ENCODE measurements around the gene FFAR2. TPM values are rescaled to one million over a fixed set of nuclear protein-coding genes. Genes with fewer than 3 reads are reported as not detected.

FFAR2 gene
- not detected in 2 replicates for total RNA-seq

DNA sequence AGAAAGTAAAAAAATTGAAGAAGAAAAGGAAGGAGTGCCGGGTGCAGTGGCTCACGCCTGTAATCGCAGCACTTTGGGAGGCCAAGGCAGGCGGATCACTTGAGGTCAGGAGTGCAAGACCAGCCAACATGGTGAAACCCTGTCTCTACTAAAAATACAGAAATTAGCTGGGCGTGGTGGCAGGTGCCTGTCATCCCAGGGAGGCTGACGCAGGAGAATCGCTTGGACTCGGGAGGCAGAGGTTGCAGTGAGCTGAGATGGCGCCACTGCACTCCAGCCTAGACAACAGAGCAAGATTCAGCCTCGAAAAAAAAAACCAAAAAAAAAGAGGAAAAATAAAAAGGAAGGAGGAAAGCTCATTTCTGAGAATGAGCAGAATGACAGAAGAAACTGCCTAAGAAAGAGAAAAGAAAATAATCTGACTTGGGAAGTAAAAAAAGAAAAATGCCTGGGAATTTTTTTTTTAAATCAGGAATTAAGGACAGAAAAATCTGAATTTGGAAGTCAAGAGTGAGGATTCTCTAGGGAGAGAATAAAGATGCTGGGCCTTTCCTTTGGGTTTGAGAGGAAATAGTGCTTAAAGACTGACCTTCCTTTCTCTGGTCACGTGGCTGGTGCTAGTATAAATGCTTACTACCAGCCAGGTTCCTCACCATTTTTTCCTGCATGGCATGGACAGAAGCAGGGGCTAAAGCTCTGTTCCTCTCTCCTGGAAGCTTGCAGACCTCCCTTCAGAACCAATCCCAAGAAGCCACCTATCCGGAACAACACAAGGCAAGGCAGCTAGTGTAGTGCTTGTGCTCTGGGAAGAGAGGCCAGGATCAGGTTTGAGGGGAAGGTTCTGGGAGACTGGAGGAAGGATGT lies at the start of gene FFAR2:
Gene FFAR2, plus strand, starts transcription at position 652 of the 864 bp plus-strand sequence. CDS start 1,458 bp downstream, outside the sequence.

DNA sequence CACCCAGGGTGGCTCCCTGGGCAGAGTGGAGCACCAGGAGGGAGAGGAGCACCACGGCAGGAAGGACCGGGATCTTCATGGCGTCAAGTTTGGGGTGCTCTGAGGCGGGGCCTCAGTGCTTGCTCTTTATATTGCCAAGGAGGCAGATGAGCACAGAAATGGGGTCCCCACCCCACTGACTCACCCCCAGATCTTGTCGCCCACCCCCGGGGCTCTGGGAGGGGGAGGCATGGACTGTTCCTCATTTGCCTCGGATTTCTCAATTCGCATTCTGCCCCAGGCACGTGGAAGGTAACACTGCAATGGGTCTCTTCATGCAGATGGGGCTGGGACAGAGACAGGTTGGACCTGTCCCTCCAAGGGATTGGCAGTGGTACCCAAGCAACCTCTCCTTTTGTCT lies 42.3 kb downstream of the FFAR2 start, which contains the start of gene KRTDAP:
Gene KRTDAP, minus strand, starts transcription at position 101 of the 400 bp plus-strand sequence. Its CDS starts 22 bp downstream, at position 79.

Small RNAs within 50 kb of the gene (small RNA-seq; reads per million reads assigned to genes)
- not detected for gene RN7SL491P

Other genes with a start within 250 kb of the FFAR2 start
- gene FAM187B, start 219.5 kb upstream of the FFAR2 start, total RNA-seq: not detected in 2 replicates
- gene LSR, start 199.3 kb upstream of the FFAR2 start, total RNA-seq: 0.29 and 0.65 TPM in 2 replicates
- gene USF2, start 179.3 kb upstream of the FFAR2 start, total RNA-seq: 55.1 and 55.2 TPM in 2 replicates
- under 0.01 TPM in 1 of 2 replicates, not detected in the other for gene HAMP, start 165.7 kb upstream of the FFAR2 start, total RNA-seq
- gene MAG, start 156.1 kb upstream of the FFAR2 start, total RNA-seq: not detected in 2 replicates
- gene CD22, start 119.1 kb upstream of the FFAR2 start, total RNA-seq: 0.19 TPM in 1 of 2 replicates, not detected in the other
- not detected in 2 replicates for gene FFAR1, start 100.4 kb upstream of the FFAR2 start, total RNA-seq
- not detected in 2 replicates for gene FFAR3, start 89.8 kb upstream of the FFAR2 start, total RNA-seq
- gene GPR42, start 77.2 kb upstream of the FFAR2 start, total RNA-seq: not detected in 2 replicates
- not detected in 2 replicates for gene KRTDAP, start 42.2 kb downstream of the FFAR2 start, total RNA-seq
- gene DMKN, start 65.4 kb downstream of the FFAR2 start, total RNA-seq: not detected in 2 replicates
- not detected in 2 replicates for gene SBSN, start 80.1 kb downstream of the FFAR2 start, total RNA-seq
- not detected in 2 replicates for gene GAPDHS, start 85.2 kb downstream of the FFAR2 start, total RNA-seq
- 58.0 and 58.8 TPM in 2 replicates for gene TMEM147, start 97.4 kb downstream of the FFAR2 start, total RNA-seq
- not detected in 2 replicates for gene ATP4A, start 115.4 kb downstream of the FFAR2 start, total RNA-seq
- not detected in 2 replicates for gene PMIS2, start 137.9 kb downstream of the FFAR2 start, total RNA-seq
- gene HAUS5, start 164.5 kb downstream of the FFAR2 start, total RNA-seq: 8.5 and 9.1 TPM in 2 replicates
- gene RBM42, start 180.8 kb downstream of the FFAR2 start, total RNA-seq: 49.6 and 56.5 TPM in 2 replicates
- 0.29 and 0.65 TPM in 2 replicates for gene ETV2, start 193.5 kb downstream of the FFAR2 start, total RNA-seq
- 214 and 293 TPM in 2 replicates for gene COX6B1, start 200.1 kb downstream of the FFAR2 start, total RNA-seq
- gene UPK1A, start 218.3 kb downstream of the FFAR2 start, total RNA-seq: not detected in 2 replicates